ENCODE measurements around the gene TPH2. TPM values are rescaled to one million over a fixed set of nuclear protein-coding genes. Genes with fewer than 3 reads are reported as not detected.

TPH2 gene
- total and polyA plus RNA-seq, 2 of the 4 experiments (the other 2 are of a cell fraction), result not detected

- no peak for ATAC-seq (ENCODE audit: low read depth)
Observed at GRCh38 chr12:72006766-72007165, 68.1 kb downstream of the TPH2 start.

More at GRCh38 chr12:72006766-72007165, 68.1 kb downstream of the TPH2 start:
- no peak overlapping the region for H2BK15ac ChIP-seq (ENCODE audit: low read depth, low read length)
- H3K4ac ChIP-seq (ENCODE audit: low read depth, low read length), result no peak overlapping the region
- no peak overlapping the region for H3K23ac ChIP-seq (ENCODE audit: low read depth, low read length)
- no peak overlapping the region for H3K56ac ChIP-seq (ENCODE audit: extremely low read depth, insufficient read depth, low read length)
- H3K9ac ChIP-seq (ENCODE audit: low read depth, low read length), result no peak overlapping the region
- no peak overlapping the region for H3K14ac ChIP-seq (replicated peaks; ENCODE audit: low read depth, low read length)
- no peak overlapping the region for H4K91ac ChIP-seq (ENCODE audit: insufficient read depth, low read depth, low read length)
- no CpG with 5 or more reads among the region's 2 CpGs for WGBS, 2 experiments (ENCODE audit: extremely low coverage in 2 of 2, insufficient read length in 1 of 2)
- no peak overlapping the region for H3K27ac ChIP-seq (ENCODE audit: insufficient read depth, low read length)
- no peaks in the 10 kb centered on the region for H4K20me1 ChIP-seq (ENCODE audit: insufficient read depth, low read length)
- intact Hi-C loops (cut with micrococcal nuclease) (no loop called here), in situ Hi-C loops (cut with MboI; ENCODE audit: low sequenced_read_pairs) (no loop called here), dilution Hi-C loops (cut with HindIII; ENCODE audit: low sequenced_read_pairs, unreplicated experiment) (no loop called here)
- H3K9me1 ChIP-seq (ENCODE audit: insufficient read depth, low read length), result no peaks in the 10 kb centered on the region
- no peak overlapping the region for H3K18ac ChIP-seq (ENCODE audit: low read depth, low read length)
- CTCF ChIA-PET, result interaction anchor here (1.3 kb wide), 1 partner anchor 13 kb away, joined by 4 read pairs; no protein-coding TSS in a partner anchor
- TF ChIP-seq BHLHE40 (IDR thresholded peaks at IDR 0.05; ENCODE audit: low read depth, low read length), result no peak
- no peak for TF ChIP-seq MAZ (IDR thresholded peaks at IDR 0.05; ENCODE audit: borderline replicate concordance, low read depth, low read length)
- no peak for TF ChIP-seq CHD1 (IDR thresholded peaks at IDR 0.05; ENCODE audit: low read depth, low read length)
- no peak for TF ChIP-seq CEBPB (IDR thresholded peaks at IDR 0.05; ENCODE audit: low read depth, low read length)
- no peak for TF ChIP-seq NFE2L2 (IDR thresholded peaks at IDR 0.05; ENCODE audit: low read depth, low read length)
- TF ChIP-seq CTCF (conservative IDR thresholded peaks at IDR 0.05; ENCODE audit: low read depth, low read length), result no peak
- TF ChIP-seq MXI1 (IDR thresholded peaks at IDR 0.05; ENCODE audit: borderline replicate concordance, low read depth, low read length), result no peak
- no peak for TF ChIP-seq FOS (IDR thresholded peaks at IDR 0.05; ENCODE audit: low read depth, low read length)
- TF ChIP-seq POLR2A (IDR thresholded peaks at IDR 0.05; ENCODE audit: low read depth, low read length), result no peak
- no peak for TF ChIP-seq RFX5 (IDR thresholded peaks at IDR 0.05; ENCODE audit: low read depth, low read length)
- TF ChIP-seq RCOR1 (IDR thresholded peaks at IDR 0.05; ENCODE audit: insufficient replicate concordance, low read length), result no peak
- TF ChIP-seq, protein P1, sequence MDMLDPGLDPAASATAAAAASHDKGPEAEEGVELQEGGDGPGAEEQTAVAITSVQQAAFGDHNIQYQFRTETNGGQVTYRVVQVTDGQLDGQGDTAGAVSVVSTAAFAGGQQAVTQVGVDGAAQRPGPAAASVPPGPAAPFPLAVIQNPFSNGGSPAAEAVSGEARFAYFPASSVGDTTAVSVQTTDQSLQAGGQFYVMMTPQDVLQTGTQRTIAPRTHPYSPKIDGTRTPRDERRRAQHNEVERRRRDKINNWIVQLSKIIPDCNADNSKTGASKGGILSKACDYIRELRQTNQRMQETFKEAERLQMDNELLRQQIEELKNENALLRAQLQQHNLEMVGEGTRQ (IDR thresholded peaks at IDR 0.05; ENCODE audit: low read depth, low read length), result no peak
- TF ChIP-seq SMC3 (IDR thresholded peaks at IDR 0.05; ENCODE audit: low read depth, low read length), result no peak
- TF ChIP-seq ELK1 (IDR thresholded peaks at IDR 0.05; ENCODE audit: borderline replicate concordance, low read depth, low read length), result no peak
- no peak overlapping the region for H2AK5ac ChIP-seq (ENCODE audit: low read depth, low read length)
- H4K5ac ChIP-seq (ENCODE audit: low read depth, low read length), result no peak overlapping the region
- H3K4me2 ChIP-seq (ENCODE audit: low read depth, low read length), result no peak overlapping the region
- no peak overlapping the region for H3K4me3 ChIP-seq (ENCODE audit: insufficient read depth, low read depth, low read length)
- BruUV-seq (replicated peaks), result no TSS peak
- H3K27me3 ChIP-seq (ENCODE audit: control insufficient read depth, insufficient read depth, low read length), result peaks cover 13% of the 10 kb centered on the region
- H3K36me3 ChIP-seq (ENCODE audit: control insufficient read depth, insufficient read depth, low read length), result no peaks in the 10 kb centered on the region
- POLR2A ChIA-PET (ENCODE audit: unreplicated experiment), result no interaction called here
- H2BK5ac ChIP-seq (ENCODE audit: low read depth, low read length, poor library complexity, severe bottlenecking), result no peak overlapping the region
- H2BK120ac ChIP-seq (ENCODE audit: low read depth, low read length), result no peak overlapping the region
- H2AFZ ChIP-seq (replicated peaks; ENCODE audit: low read length, poor library complexity), result no peak overlapping the region
- no peaks in the 10 kb centered on the region for H3K79me1 ChIP-seq (ENCODE audit: low read depth in 1 of 2, low read length in 2 of 2)
- H2AK9ac ChIP-seq (replicated peaks; ENCODE audit: low read depth, low read length, poor library complexity), result no peak overlapping the region
- no peaks in the 10 kb centered on the region for H3K9me3 ChIP-seq (ENCODE audit: control insufficient read depth, insufficient read depth, low read length)
- H4K8ac ChIP-seq (ENCODE audit: low read depth in 2 of 2, low read length in 2 of 2), result no peak overlapping the region
- peaks cover 2% of the 10 kb centered on the region; the same call in 1 of the 2 replicates for H3K4me1 ChIP-seq (ENCODE audit: control insufficient read depth, insufficient read depth, low read length)
- DNase-seq, result no peak
- no peak overlapping the region for H2BK20ac ChIP-seq (ENCODE audit: low read depth, low read length)
